A549 (cell line): ENCODE results near the gene LGR6. TPM values are rescaled to one million over a fixed set of nuclear protein-coding genes. Genes with fewer than 3 reads are reported as not detected.

Source experiments
- ATAC-seq, 2 experiments: fragments of 200-7000 bp in 1 of 2; fragments of >200 bp in 1 of 2; cut with Nextera tagmentation in 1 of 2; cut with Tn5 transposase in 1 of 2; 3 replicates each; pipeline versions ENCODE4 v1.8.0 to v1.9.1; 2018 to 2020; ENCODE audit warnings: mild to moderate bottlenecking in 1 of 2, moderate library complexity in 1 of 2
- CTCF ChIA-PET: fragments of 300-600 bp; sonication (Branson Sonifier 250); formaldehyde crosslinking; extraction: SDS; loops from one replicate; lab custom pipeline; 2021; ENCODE audit warnings: antibody characterized with exemption, inconsistent platforms; lab: Yijun Ruan, JAX
- POLR2A ChIA-PET: fragments of 350-600 bp; formaldehyde crosslinking; extraction: SDS; loops from one replicate; lab custom pipeline; 2021; ENCODE audit warnings: antibody characterized with exemption, inconsistent platforms; lab: Yijun Ruan, JAX
- DNase-seq, 2 experiments: peaks; one replicate each; pipeline versions ENCODE4 v3.0.0 to v3.0.0-alpha.2; 2011 to 2016; ENCODE audit warnings: low read depth in 1 of 2, low spot score in 1 of 2
- FAIRE-seq: peaks from 2 replicates; lab custom pipeline; 2011; peaks lifted over from hg19 to GRCh38; lab: Jason Lieb, UNC
- H3K27ac ChIP-seq, 2 experiments: fragments of >200 bp; sonication (Bioruptor Twin); formaldehyde crosslinking; 3 replicates each; pipeline ENCODE4 v1.5.1; 2016 to 2017
- H3K4me1 ChIP-seq: fragments of >200 bp; sonication (Bioruptor Twin); formaldehyde crosslinking; 3 replicates; pipeline ENCODE4 v1.6.1; 2016
- H3K4me2 ChIP-seq: fragments of >200 bp; sonication (Bioruptor Twin); formaldehyde crosslinking; 3 replicates; pipeline ENCODE4 v1.6.1; 2016
- H3K4me3 ChIP-seq: fragments of >200 bp; sonication (Bioruptor Twin); formaldehyde crosslinking; 3 replicates; pipeline ENCODE4 v1.5.1; 2016
- H3K9me3 ChIP-seq: fragments of >200 bp; sonication (Bioruptor Twin); formaldehyde crosslinking; 3 replicates; pipeline ENCODE4 v1.6.1; 2016
- BCL3 ChIP-seq: fragments of >200 bp; sonication (Bioruptor Twin); formaldehyde crosslinking; IDR thresholded peaks from 3 replicates; pipeline ENCODE4 v1.6.1; 2016
- CBX8 ChIP-seq: fragments of 200-600 bp; sonication (generic); IDR thresholded peaks from 2 replicates; pipeline ENCODE4 v1.6.1; 2016
- CEBPB ChIP-seq, 2 experiments: fragments of >200 bp in 1 of 2; sonication (Bioruptor Twin) in 1 of 2; formaldehyde crosslinking in 1 of 2; IDR thresholded peaks; 2 replicates each; pipeline ENCODE4 v1.6.1; 2012 to 2016
- CHD4 ChIP-seq: fragments of 200-600 bp; sonication (generic); IDR thresholded peaks from 2 replicates; pipeline ENCODE4 v1.6.1; 2016; ENCODE audit warnings: antibody characterized with exemption, mild to moderate bottlenecking, borderline replicate concordance
- EHF ChIP-seq: fragments of 250-450 bp; sonication (Bioruptor Pico); IDR thresholded peaks from 2 replicates; pipeline ENCODE4 v1.5.0; 2020; ENCODE audit warnings: mild to moderate bottlenecking
- GATA3 ChIP-seq: IDR thresholded peaks from 2 replicates; pipeline ENCODE4 v1.6.1; 2012; ENCODE audit warnings: borderline replicate concordance
- HOXA7 ChIP-seq: fragments of 250-450 bp; sonication (Bioruptor Pico); IDR thresholded peaks from 2 replicates; pipeline ENCODE4 v1.5.0; 2020; ENCODE audit warnings: mild to moderate bottlenecking, moderate library complexity
- JUN ChIP-seq, 2 experiments: fragments of >200 bp; sonication (Bioruptor Twin); formaldehyde crosslinking; IDR thresholded peaks; 2 replicates in 1 of 2; 3 replicates in 1 of 2; pipeline ENCODE4 v1.6.1; 2016 to 2017
- JUNB ChIP-seq: fragments of >200 bp; sonication (Bioruptor Twin); formaldehyde crosslinking; IDR thresholded peaks from 2 replicates; pipeline ENCODE4 v1.6.1; 2016
- MAFK ChIP-seq: fragments of 450-650 bp; IDR thresholded peaks from 2 replicates; pipeline ENCODE4 v1.6.1; 2014; ENCODE audit not compliant: partially characterized antibody
- NFE2L2 ChIP-seq: fragments of 150-350 bp; conservative IDR thresholded peaks from 2 replicates; pipeline ENCODE4 v1.6.1; 2014; ENCODE audit warnings: low read length
- NR3C1 ChIP-seq: fragments of >200 bp; sonication (Bioruptor Twin); formaldehyde crosslinking; IDR thresholded peaks from 3 replicates; pipeline ENCODE4 v1.6.1; 2017
- POLR2A ChIP-seq: IDR thresholded peaks from 2 replicates; pipeline ENCODE4 v1.6.1; 2012; ENCODE audit warnings: mild to moderate bottlenecking, low read length
- RAD21 ChIP-seq, 2 experiments: fragments of >200 bp in 1 of 2; sonication (Bioruptor Twin) in 1 of 2; formaldehyde crosslinking in 1 of 2; IDR thresholded peaks in 1 of 2; conservative IDR thresholded peaks in 1 of 2; 2 replicates in 1 of 2; 3 replicates in 1 of 2; pipeline ENCODE4 v1.6.1; 2012 to 2018; ENCODE audit warnings: inconsistent platforms in 1 of 2
- REST ChIP-seq: fragments of 200-600 bp; sonication (generic); IDR thresholded peaks from 2 replicates; pipeline ENCODE4 v1.6.1; 2016; ENCODE audit warnings: antibody characterized with exemption, mild to moderate bottlenecking, moderate library complexity
- RFX5 ChIP-seq: fragments of 450-650 bp; IDR thresholded peaks from 2 replicates; pipeline ENCODE4 v1.7.1; 2014; ENCODE audit warnings: antibody characterized with exemption, mild to moderate bottlenecking, moderate library complexity
- RNF2 ChIP-seq: fragments of 200-600 bp; sonication (generic); IDR thresholded peaks from 2 replicates; pipeline ENCODE4 v1.6.1; 2016; ENCODE audit warnings: low read depth, mild to moderate bottlenecking, antibody characterized with exemption, moderate library complexity, borderline replicate concordance
- SMC3 ChIP-seq: fragments of >200 bp; sonication (Bioruptor Twin); formaldehyde crosslinking; IDR thresholded peaks from 3 replicates; pipeline ENCODE4 v1.6.1; 2018; ENCODE audit warnings: inconsistent platforms
- USF2 ChIP-seq: fragments of 450-650 bp; IDR thresholded peaks from 2 replicates; pipeline ENCODE4 v1.6.1; 2014; ENCODE audit warnings: antibody characterized with exemption
- ZC3H11A ChIP-seq: fragments of 450-650 bp; IDR thresholded peaks from 2 replicates; pipeline ENCODE4 v1.6.1; 2014; ENCODE audit warnings: antibody characterized with exemption, mild to moderate bottlenecking
- ZFP36 ChIP-seq: fragments of 450-650 bp; IDR thresholded peaks from 2 replicates; pipeline ENCODE4 v1.6.1; 2014; ENCODE audit warnings: borderline replicate concordance; ENCODE audit not compliant: partially characterized antibody
- ZNF302 ChIP-seq: fragments of 250-450 bp; sonication (Bioruptor Pico); IDR thresholded peaks from 2 replicates; pipeline ENCODE4 v1.9.0; 2021; ENCODE audit warnings: inconsistent platforms, mild to moderate bottlenecking, moderate library complexity
- ZSCAN20 ChIP-seq: fragments of 250-450 bp; sonication (Bioruptor Pico); IDR thresholded peaks from 2 replicates; pipeline ENCODE4 v1.8.0; 2022; ENCODE audit warnings: mild to moderate bottlenecking, moderate library complexity
- WGBS: methylation state at CpG from one replicate; pipeline ENCODE4 v1.1.6; 2017; ENCODE audit errors: missing lambda C conversion rate; 5-methylcytosine and 5-hydroxymethylcytosine counted together
- polyA plus RNA-seq, 4 experiments: library from polyadenylated mRNA; depleted of rRNA in 3 of 4; stranded (reverse); fragments of >200 nt; fragmentation: RNase III in 1 of 4; extraction: RNeasy Plus Mini Kit Qiagen cat#74134 plus additional on column Dnase treatment in 1 of 4; gene quantifications; 2 replicates in 3 of 4; 3 replicates in 1 of 4; pipeline ENCODE4 v1.2.3, GENCODE V29; 2011 to 2017
- TF ChIP-seq, protein P1 (sequence below): IDR thresholded peaks from 2 replicates; pipeline ENCODE4 v1.6.1; 2012
- TF ChIP-seq, protein P2 (sequence below): fragments of 150-350 bp; IDR thresholded peaks from 2 replicates; pipeline ENCODE4 v1.6.1; 2014; ENCODE audit warnings: low read depth, mild to moderate bottlenecking, low read length
- TF ChIP-seq, protein P3 (sequence below): IDR thresholded peaks from 2 replicates; pipeline ENCODE4 v1.6.1; 2012

LGR6 gene
- polyA plus RNA-seq, 2 of the 4 experiments (the other 2 are of a cell fraction) = 0.84 to 1.1 TPM

GRCh38 chr1:202229376-202229775, 35.8 kb downstream of the LGR6 start:
- no peak for ATAC-seq
- 76% methylated on average over 5 of the region's 5 CpGs for WGBS
- Histone ChIP-seq H3K4me1 (no peaks in the 10 kb centered on the region), H3K9me3 (no peaks in the 10 kb centered on the region), H3K4me3 (no peak overlapping the region), H3K4me2 (no peak overlapping the region), H3K27ac (peak overlapping the region in 1 of 2 experiments; percentile 44; a peak in 2 of 6 replicates)
- TF ChIP-seq, protein P1, sequence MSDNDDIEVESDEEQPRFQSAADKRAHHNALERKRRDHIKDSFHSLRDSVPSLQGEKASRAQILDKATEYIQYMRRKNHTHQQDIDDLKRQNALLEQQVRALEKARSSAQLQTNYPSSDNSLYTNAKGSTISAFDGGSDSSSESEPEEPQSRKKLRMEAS = no peak
- TF ChIP-seq BCL3 (no peak), POLR2A (no peak), GATA3 (no peak), ZSCAN20 (no peak), ZC3H11A (no peak), HOXA7 (CRISPR knock-in tag) (no peak), ZFP36 (no peak), NFE2L2 (no peak)
- TF ChIP-seq, protein P2, sequence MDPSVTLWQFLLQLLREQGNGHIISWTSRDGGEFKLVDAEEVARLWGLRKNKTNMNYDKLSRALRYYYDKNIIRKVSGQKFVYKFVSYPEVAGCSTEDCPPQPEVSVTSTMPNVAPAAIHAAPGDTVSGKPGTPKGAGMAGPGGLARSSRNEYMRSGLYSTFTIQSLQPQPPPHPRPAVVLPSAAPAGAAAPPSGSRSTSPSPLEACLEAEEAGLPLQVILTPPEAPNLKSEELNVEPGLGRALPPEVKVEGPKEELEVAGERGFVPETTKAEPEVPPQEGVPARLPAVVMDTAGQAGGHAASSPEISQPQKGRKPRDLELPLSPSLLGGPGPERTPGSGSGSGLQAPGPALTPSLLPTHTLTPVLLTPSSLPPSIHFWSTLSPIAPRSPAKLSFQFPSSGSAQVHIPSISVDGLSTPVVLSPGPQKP = no peak
- TF ChIP-seq, all 56 proteins: peak for 0
- DNase-seq = no peak
- no peak for FAIRE-seq
- ChIA-PET POLR2A (no interaction called here), CTCF (interaction anchor here (0.9 to 3.1 kb wide), 6 partner anchors 11 to 87 kb away, joined by 5 to 18 read pairs (median 10); partner anchors contain the start of gene LGR6)

- Histone ChIP-seq H3K4me1 (peaks cover 5% of the 10 kb centered on the region), H3K27ac (peak overlapping the region in 1 of 2 experiments; percentile 3; a peak in 2 of 6 replicates), H3K4me3 (no peak overlapping the region), H3K9me3 (no peaks in the 10 kb centered on the region), H3K4me2 (no peak overlapping the region)
- ATAC-seq (no peak), FAIRE-seq (no peak), DNase-seq (no peak)
- ChIA-PET CTCF (interaction anchor here (0.6 to 3.1 kb wide), 9 partner anchors 12 to 86 kb away, joined by 3 to 18 read pairs (median 6); partner anchors contain the start of gene LGR6), POLR2A (no interaction called here)
- 71% methylated on average over 9 of the region's 10 CpGs for WGBS
- TF ChIP-seq, protein P3, sequence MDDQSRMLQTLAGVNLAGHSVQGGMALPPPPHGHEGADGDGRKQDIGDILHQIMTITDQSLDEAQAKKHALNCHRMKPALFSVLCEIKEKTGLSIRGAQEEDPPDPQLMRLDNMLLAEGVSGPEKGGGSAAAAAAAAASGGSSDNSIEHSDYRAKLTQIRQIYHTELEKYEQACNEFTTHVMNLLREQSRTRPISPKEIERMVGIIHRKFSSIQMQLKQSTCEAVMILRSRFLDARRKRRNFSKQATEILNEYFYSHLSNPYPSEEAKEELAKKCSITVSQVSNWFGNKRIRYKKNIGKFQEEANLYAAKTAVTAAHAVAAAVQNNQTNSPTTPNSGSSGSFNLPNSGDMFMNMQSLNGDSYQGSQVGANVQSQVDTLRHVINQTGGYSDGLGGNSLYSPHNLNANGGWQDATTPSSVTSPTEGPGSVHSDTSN = no peak
- TF ChIP-seq USF2 = no peak
- TF ChIP-seq SMC3 = no peak
- no peak for TF ChIP-seq CBX8
- no peak for TF ChIP-seq ZNF302 (CRISPR knock-in tag)
- TF ChIP-seq CEBPB (IDR thresholded peaks at IDR 0.05) = no peak
Measured at GRCh38 chr1:202230061-202230938, 36.7 kb downstream of the LGR6 start.

- H3K27ac ChIP-seq = peak overlapping the region in 1 of 2 experiments; percentile 3; a peak in 2 of 6 replicates
- WGBS = 62% methylated on average over 8 of the region's 8 CpGs
- H3K4me2 ChIP-seq = no peak overlapping the region
- peaks cover 12% of the 10 kb centered on the region for H3K4me1 ChIP-seq
- FAIRE-seq (no peak), DNase-seq (no peak), ATAC-seq (no peak)
- H3K4me3 ChIP-seq = no peak overlapping the region
- ChIA-PET CTCF (interaction anchor here (0.6 to 3.1 kb wide), 9 partner anchors 13 to 85 kb away, joined by 3 to 18 read pairs (median 6); partner anchors contain the start of gene LGR6), POLR2A (no interaction called here)
- no peaks in the 10 kb centered on the region for H3K9me3 ChIP-seq
- TF ChIP-seq JUNB (no peak), RFX5 (no peak), REST (no peak), JUN (IDR thresholded peaks at IDR 0.05) (no peak), MAFK (no peak), NR3C1 (no peak), EHF (CRISPR knock-in tag) (no peak), CHD4 (no peak), RNF2 (no peak), RAD21 (conservative IDR thresholded peaks at IDR 0.05 in 1 of 2, IDR thresholded peaks at IDR 0.05 in 1 of 2) (no peak)
Measured at GRCh38 chr1:202230939-202231645, 37.5 kb downstream of the LGR6 start.
